GM12801 (cell line): ENCODE data around the gene TOP3A.

Source experiments
- CTCF ChIP-seq: IDR thresholded peaks from one replicate; pipeline ENCODE4 v1.5.1; 2011; ENCODE audit warnings: control low read depth; ENCODE audit not compliant: insufficient read length; ENCODE audit errors: extremely low read depth

The TOP3A gene

GRCh38 chr17:18230288-18231141 lies 84.3 kb downstream of the TOP3A start:
- no peak for TF ChIP-seq CTCF

- TF ChIP-seq CTCF = no peak
These were observed 85.0 kb downstream of the TOP3A start for GRCh38 chr17:18229771-18230170.

- no peak for TF ChIP-seq CTCF
These were observed 85.5 kb downstream of the TOP3A start for GRCh38 chr17:18229254-18229653.

GRCh38 chr17:18228176-18228682 lies 86.6 kb downstream of the TOP3A start:
- no peak for TF ChIP-seq CTCF

GRCh38 chr17:18227635-18228034 lies 87.2 kb downstream of the TOP3A start:
- TF ChIP-seq CTCF = no peak

GRCh38 chr17:18226284-18226945 lies 88.4 kb downstream of the TOP3A start:
- no peak for TF ChIP-seq CTCF

GRCh38 chr17:18225642-18226283 lies 89.0 kb downstream of the TOP3A start:
- no peak for TF ChIP-seq CTCF
